Activated CD8-positive, alpha-beta memory T cell treated with anti-CD3 and anti-CD28 coated beads for 36 hours (primary cell): ENCODE results near the gene PCMTD2. TPM values are rescaled to one million over a fixed set of nuclear protein-coding genes. Genes with fewer than 3 reads are reported as not detected.
"Not testable (repeated sequence)": the region's sequence is repeated elsewhere in the genome, so short reads cannot be mapped to it uniquely, and the experiment has no call there.

Experiments used
- CTCF ChIA-PET: fragments of 350-600 bp; sonication (Branson Sonifier 250); formaldehyde crosslinking; loops from one replicate; lab custom pipeline; 2021; ENCODE audit warnings: antibody characterized with exemption; lab: Charles Lee
- POLR2A ChIA-PET: fragments of 350-600 bp; sonication (Branson Sonifier 250); formaldehyde crosslinking; loops from one replicate; lab custom pipeline; 2021; ENCODE audit warnings: antibody characterized with exemption; lab: Charles Lee
- total RNA-seq, 2 experiments: library from RNA; stranded (reverse); gene quantifications; one replicate each; pipeline ENCODE4 v1.2.3, GENCODE V29; 2021

The PCMTD2 gene
- total RNA-seq, 2 experiments from 2014 or later: 25.9 to 28.0 TPM

GRCh38 chr20:64273109-64273508 lies 17.6 kb downstream of the PCMTD2 start:
- ChIA-PET POLR2A (no interaction called here), CTCF (no interaction called here)

DNA sequence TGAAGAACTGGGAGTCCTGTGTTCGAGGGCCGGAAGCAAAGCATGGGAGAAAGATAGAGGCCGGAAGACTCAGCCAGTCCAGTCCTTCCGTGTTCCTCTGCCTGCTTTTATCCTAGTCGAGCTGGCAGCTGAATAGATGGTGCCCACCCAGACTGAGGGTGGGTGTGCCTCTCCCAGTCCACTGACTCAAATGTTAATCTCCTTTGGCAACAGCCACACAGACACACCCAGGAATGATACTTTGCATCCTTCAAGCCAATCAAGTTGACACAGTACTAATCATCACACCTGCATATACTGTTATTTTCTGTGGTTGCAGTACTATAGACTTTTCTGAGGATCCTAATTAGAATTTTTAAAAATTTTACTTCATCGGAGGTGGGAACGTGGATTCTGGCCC lies 21.3 kb downstream of the PCMTD2 start:
- ChIA-PET POLR2A (no interaction called here), CTCF (no interaction called here)

DNA sequence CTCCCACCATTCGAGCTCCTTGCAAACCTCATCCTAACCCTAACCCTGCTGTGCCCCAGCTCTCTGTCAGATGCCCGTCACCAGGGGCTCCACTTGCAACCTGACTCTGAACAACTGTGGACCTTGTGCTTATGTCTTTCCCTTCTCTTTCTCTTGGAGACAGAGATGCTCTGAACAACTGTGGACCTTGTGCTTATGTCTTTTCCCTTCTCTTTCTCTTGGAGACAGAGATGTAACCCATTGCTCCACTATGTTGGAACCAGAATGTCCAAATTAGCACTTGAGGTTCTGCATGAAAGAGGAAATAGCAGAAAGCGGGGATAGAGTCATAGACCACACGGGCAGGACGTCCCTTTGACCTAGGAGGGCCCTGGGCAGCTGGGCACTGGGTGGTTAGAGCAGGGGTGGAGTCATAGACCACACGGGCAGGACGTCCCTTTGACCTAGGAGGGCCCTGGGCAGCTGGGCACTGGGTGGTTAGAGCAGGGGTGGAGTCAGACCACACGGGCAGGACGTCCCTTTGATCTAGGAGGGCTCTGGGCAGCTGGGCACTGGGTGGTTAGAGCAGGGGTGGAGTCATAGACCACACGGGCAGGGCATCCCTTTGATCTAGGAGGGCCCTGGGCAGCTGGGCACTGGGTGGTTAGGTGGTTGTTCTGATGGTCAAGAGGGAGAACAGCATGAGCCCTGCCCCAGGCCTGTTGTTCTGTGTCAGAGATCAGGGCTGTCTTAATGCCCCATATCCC lies 22.2 kb downstream of the PCMTD2 start:
- ChIA-PET POLR2A (no interaction called here), CTCF (interaction anchor here (1.3 kb wide), 1 partner anchor 8 kb away, joined by 3 read pairs; no protein-coding TSS in a partner anchor)

GRCh38 chr20:64278317-64278681 lies 22.8 kb downstream of the PCMTD2 start:
- POLR2A ChIA-PET: no interaction called here

DNA sequence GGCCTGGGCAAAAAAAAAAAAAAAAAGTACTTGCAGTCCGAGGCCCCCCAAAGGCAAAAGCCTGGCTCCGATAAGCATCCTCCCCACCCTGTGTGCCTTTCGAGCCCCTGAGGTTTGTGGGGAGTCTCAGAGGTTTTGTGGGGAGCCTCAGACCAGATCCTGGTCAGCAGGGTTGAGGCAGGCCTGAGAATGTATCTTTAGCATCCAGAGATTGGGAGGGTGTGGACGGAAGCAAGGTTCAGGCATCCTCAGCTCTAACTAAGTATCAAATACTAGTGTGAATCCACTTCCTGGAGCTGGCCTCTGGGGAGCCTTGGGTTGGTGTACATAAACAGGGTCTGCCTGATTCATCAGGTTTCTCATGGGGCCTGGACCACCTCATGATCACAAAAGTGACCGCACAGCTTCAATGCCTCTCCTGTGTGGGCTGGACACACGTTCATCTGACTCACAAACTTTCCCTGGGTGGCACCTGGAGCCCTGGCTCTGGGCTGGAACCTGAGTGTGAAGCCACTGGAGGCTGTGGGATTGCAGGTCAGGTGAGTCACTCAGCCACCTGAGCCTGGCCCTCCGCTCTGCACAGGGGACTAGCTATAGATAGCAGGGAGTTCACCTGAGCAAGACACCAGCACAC lies 24.4 kb downstream of the PCMTD2 start:
- POLR2A ChIA-PET: no interaction called here
- CTCF ChIA-PET: no interaction called here

More at GRCh38 chr20:64278317-64278681, 22.8 kb downstream of the PCMTD2 start:
- CTCF ChIA-PET: interaction anchor here (1.3 kb wide), 1 partner anchor 8 kb away, joined by 3 read pairs; no protein-coding TSS in a partner anchor

DNA sequence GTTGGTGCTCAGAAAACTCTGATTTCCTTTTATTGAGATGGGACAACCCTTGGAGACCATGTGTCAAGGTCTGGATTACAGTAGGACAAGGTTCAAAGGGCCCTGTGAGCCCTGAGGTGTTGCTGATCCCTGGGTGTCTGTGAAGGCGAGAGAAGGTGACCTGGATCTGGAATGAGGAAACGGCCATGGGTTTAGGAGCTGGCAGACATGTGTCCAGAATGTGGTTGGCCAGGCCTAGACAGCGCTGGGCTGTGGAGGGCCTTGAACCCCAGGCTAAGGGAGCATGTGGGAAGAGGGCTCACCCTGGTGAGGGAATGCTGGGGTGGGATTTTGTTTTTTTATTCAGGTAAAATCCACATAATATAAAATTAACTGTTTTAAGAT lies 24.9 kb downstream of the PCMTD2 start:
- ChIA-PET CTCF (no interaction called here), POLR2A (no interaction called here)

DNA sequence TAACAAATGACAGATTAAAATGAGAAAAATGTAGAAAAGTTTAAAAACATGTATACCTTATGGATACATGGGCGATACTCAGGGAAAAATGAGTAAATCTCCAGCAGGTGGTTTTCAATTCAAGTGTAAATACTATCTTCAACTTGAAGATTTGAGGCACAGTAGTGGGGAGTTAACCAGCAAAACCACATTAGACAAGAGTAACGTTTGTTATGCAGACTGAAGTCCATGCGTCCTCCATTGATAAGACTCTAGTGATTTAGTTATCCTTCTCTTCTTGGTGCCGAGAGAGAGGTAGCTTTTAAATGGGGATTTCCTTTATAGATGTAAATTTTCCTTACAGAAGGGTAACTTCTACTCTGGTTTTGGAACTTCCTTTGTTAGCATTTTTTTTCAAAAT lies 28.1 kb downstream of the PCMTD2 start:
- CTCF ChIA-PET: no interaction called here

DNA sequence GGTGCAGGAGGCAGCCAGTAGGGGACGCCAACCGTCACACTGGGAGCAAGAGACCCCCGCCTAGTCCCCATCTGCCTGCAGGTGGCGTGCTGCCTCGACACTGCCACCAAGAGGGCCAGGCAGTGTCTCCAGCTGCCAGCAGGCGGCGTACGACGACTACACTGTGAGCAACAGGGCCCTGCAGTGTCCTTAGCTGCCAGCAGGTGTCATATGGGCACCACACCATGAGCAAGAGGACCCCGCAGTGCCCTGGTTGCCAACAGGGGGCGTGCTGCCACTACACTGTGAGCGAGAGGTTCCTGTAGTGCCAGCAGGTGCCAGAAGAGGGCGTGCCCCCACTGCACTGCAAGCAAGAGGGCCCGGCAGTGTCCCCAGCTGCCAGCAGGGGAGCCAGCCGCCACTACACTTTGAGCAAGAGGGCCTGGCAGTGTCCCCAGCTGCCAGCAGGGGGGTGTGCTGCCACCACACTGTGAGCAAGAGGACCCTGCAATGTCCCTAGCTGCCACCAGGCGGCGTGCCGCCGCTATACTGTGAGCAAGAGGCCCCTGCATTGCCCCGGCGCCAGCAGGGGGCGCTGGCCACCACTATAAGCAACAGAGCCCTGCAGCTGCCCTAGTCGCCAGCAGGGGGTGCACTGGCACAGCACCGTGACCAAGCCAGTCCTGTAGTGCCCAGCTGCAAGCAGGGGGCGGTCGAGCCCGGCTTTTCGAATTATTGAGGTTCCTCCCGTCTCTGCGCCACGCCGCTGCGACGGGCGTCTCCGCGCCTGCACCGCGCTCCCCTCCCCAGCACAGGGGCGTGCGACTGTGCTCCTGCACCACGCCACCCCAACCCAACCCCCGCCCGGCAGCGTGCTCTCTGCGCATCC lies 30.3 kb downstream of the PCMTD2 start:
- POLR2A ChIA-PET: interaction anchor here (0.6 kb wide), 1 partner anchor 30 kb away, joined by 3 read pairs; no protein-coding TSS in a partner anchor
- CTCF ChIA-PET: interaction anchor here (0.9 to 2.2 kb wide), 6 partner anchors 8 to 32 kb away, joined by 3 to 14 read pairs (median 4); partner anchors contain the start of gene PCMTD2

More for the DNA sequence above, 28.1 kb downstream of the PCMTD2 start:
- POLR2A ChIA-PET: no interaction called here

DNA sequence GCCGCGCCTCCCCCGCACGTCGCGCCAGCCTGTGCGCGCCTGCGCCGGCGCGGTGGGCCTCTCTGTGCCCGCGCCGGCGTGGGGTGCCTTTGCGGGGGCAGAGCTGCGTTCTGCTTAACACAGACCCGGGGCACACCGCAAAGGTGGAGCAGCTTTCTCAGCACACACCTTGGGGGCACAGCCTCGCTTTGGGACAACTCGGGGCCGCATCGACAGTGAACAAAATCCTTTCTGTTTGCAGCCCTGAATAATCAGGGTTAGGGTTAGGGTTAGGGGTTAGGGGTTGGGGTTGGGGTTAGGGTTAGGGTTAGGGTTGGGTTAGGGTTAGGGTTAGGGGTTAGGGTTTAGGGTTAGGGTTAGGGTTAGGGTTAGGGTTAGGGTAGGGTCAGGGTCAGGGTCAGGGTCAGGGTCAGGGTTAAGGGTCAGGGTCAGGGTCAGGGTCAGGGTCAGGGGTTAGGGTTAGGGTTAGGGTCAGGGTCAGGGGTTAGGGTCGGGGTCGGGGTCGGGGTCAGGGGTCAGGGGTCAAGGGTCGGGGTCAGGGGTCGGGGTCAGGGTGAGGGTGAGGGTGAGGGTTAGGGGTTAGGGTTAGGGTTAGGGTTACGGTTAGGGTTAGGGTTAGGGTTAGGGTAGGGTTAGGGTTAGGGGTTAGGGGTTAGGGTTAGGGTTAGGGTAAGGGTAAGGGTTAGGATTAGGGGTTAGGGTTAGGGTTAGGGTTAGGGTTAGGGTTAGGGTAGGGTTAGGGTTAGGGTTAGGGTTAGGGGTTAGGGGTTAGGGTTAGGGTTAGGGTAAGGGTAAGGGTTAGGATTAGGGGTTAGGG lies 31.1 kb downstream of the PCMTD2 start:
- CTCF ChIA-PET: interaction anchor here (0.6 to 2.2 kb wide), 7 partner anchors 9 to 303 kb away, joined by 3 to 14 read pairs (median 3); partner anchors contain the start of gene PCMTD2
- POLR2A ChIA-PET: not testable (repeated sequence)

DNA sequence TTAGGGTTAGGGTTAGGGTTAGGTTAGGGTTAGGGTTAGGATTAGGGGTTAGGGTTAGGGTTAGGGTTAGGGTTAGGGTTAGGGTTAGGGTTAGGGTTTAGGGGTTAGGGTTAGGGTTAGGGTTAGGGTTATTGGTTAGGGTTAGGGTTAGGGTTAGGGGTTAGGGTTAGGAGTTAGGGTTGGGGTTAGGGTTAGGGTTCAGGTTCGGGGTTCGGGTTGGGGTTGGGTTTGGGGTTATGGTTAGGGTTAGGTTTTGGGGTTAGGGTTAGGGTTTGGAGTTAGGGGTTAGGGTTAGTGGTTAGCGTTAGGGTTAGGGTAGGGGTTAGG lies 31.7 kb downstream of the PCMTD2 start:
- POLR2A ChIA-PET, CTCF ChIA-PET: not testable (repeated sequence)

DNA sequence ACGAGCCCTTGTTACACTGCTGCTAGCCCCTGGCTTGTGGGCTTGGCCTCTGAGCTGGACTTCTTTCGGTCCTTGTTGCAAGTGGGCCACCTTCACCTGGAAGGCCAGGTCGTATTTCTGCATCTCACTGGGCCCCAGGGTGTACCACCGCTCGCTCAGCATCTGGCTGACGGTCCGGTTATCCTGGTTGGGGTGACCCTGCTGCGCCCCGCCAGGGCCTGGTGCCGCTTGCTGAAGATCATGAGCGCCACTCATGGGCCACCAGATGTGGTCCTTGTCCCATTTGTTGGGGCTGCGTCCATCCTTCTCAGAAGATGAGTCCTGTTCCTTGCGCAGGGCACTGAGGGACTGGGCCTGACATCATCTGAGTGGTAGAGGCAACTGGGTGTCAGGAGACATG lies 36.6 kb downstream of the PCMTD2 start:
- CTCF ChIA-PET, POLR2A ChIA-PET: not testable (repeated sequence)

DNA sequence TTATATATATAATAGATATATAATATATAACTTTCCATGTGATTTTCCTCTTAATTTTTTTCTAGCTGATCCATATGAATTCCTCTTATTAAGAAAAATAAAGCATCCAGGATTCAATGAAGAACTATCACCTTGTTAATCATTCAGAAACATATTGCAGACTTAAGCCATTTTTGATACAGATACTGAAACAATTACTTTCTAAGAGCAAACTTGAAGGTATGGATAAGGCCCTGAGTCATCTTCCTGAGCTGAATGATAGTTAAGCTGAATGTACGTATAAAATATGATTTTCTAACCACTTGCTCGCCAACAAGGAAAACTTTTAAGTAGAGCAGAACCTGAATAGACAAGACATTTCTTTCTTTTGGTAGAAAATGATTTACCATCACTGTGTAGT lies 47.5 kb downstream of the PCMTD2 start:
- POLR2A ChIA-PET: interaction anchor here (0.7 kb wide), 1 partner anchor 347 kb away, joined by 3 read pairs; the partner anchor contains the start of gene UCKL1
- CTCF ChIA-PET: not testable (repeated sequence)

GRCh38 chr20:64313761-64314160 lies 58.2 kb downstream of the PCMTD2 start:
- POLR2A ChIA-PET: not testable (repeated sequence)

GRCh38 chr20:64315381-64315780 lies 59.8 kb downstream of the PCMTD2 start:
- CTCF ChIA-PET, POLR2A ChIA-PET: not testable (repeated sequence)

More at GRCh38 chr20:64313761-64314160, 58.2 kb downstream of the PCMTD2 start:
- CTCF ChIA-PET: not testable (repeated sequence)

GRCh38 chr20:64315884-64316283 lies 60.3 kb downstream of the PCMTD2 start:
- POLR2A ChIA-PET: not testable (repeated sequence)

GRCh38 chr20:64316415-64317083 lies 61.0 kb downstream of the PCMTD2 start:
- POLR2A ChIA-PET, CTCF ChIA-PET: not testable (repeated sequence)

More at GRCh38 chr20:64315884-64316283, 60.3 kb downstream of the PCMTD2 start:
- CTCF ChIA-PET: not testable (repeated sequence)

DNA sequence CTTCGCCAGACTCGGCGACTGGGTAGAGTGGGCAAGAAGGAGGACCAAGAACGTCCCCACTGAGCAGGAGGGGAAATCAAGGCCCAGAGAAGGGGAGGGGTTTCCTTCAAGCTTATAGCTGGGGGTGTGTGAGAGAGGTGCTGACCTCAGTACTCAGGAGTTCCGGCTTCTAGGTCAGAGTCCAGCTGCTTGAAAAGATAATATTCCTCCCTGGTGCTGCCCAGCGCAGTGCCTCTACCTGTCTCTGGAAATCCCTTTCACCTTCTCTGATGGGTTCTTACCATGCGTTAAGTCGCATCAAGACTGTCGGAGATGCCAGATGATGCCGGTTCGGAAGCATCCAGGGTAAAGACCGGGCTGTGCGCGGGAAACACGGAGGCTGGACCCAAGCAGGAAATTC lies 61.8 kb downstream of the PCMTD2 start:
- POLR2A ChIA-PET, CTCF ChIA-PET: not testable (repeated sequence)

DNA sequence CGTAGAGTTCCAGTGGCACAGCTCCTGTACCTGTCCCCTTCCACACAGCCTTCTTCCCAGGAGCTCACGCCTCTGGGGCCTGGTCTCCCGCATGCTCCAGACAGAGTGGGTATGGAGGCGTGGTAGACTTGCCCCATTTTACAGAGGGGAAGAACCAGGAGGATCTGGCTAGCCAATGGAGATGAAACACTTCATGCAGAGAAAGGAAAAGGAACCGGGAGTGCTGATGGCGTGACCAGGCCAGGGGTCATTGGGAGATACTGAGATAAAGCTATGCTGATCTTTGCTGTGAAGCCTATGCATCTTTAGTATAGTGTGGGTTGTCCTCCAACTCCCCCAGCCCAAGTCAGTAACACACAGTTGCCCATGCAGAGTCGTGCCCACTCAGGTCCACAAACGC lies 62.5 kb downstream of the PCMTD2 start:
- CTCF ChIA-PET, POLR2A ChIA-PET: not testable (repeated sequence)
